HG02970 (cell line): ENCODE measurements around the gene THADA.
"Not testable (repeated sequence)": the region's sequence is repeated elsewhere in the genome, so short reads cannot be mapped to it uniquely, and the experiment has no call there.

Experiments used
- ATAC-seq: cut with Tn5 transposase; IDR thresholded peaks from one replicate; pipeline ENCODE4 v1.9.1; 2021; ENCODE audit warnings: mild to moderate bottlenecking, moderate library complexity, moderate number of reproducible peaks; ENCODE audit not compliant: unreplicated experiment, low FRiP score

The THADA gene

GRCh38 chr2:43605851-43606250 lies 10.0 kb upstream of the THADA start:
- ATAC-seq, result no peak

GRCh38 chr2:43605079-43605655 lies 9.3 kb upstream of the THADA start:
- no peak for ATAC-seq

- no peak for ATAC-seq
These were observed 8.8 kb upstream of the THADA start for GRCh38 chr2:43604674-43605073.

GRCh38 chr2:43600596-43600995 lies 4.8 kb upstream of the THADA start:
- ATAC-seq, result not testable (repeated sequence)

- no peak for ATAC-seq
These were observed 963 bp downstream of the THADA start for GRCh38 chr2:43594875-43595274.

- ATAC-seq, result no peak
These were observed 2.6 kb downstream of the THADA start for GRCh38 chr2:43593254-43593653.

GRCh38 chr2:43592443-43592842 lies 3.4 kb downstream of the THADA start:
- ATAC-seq, result no peak

- ATAC-seq, result no peak
These were observed 10.1 kb downstream of the THADA start for GRCh38 chr2:43585708-43586107.

GRCh38 chr2:43579275-43579981 lies 16.4 kb downstream of the THADA start:
- ATAC-seq, result no peak

GRCh38 chr2:43576981-43577892 lies 18.6 kb downstream of the THADA start:
- ATAC-seq, result no peak

- no peak for ATAC-seq
These were observed 23.6 kb downstream of the THADA start for GRCh38 chr2:43572244-43572643.

- no peak for ATAC-seq
These were observed 25.9 kb downstream of the THADA start for GRCh38 chr2:43569921-43570320.

- no peak for ATAC-seq
These were observed 27.6 kb downstream of the THADA start for GRCh38 chr2:43568228-43568627.

- no peak for ATAC-seq
These were observed 29.4 kb downstream of the THADA start for GRCh38 chr2:43566461-43566729.

- no peak for ATAC-seq
These were observed 32.2 kb downstream of the THADA start for GRCh38 chr2:43563679-43564078.

- ATAC-seq, result no peak
These were observed 35.6 kb downstream of the THADA start for GRCh38 chr2:43560231-43560547.

GRCh38 chr2:43559391-43560230 lies 36.2 kb downstream of the THADA start:
- no peak for ATAC-seq

- ATAC-seq, result no peak
These were observed 38.6 kb downstream of the THADA start for GRCh38 chr2:43557196-43557595.

GRCh38 chr2:43556256-43556655 lies 39.6 kb downstream of the THADA start:
- ATAC-seq, result no peak

- ATAC-seq, result no peak
These were observed 42.4 kb downstream of the THADA start for GRCh38 chr2:43553341-43553855.

- ATAC-seq, result no peak
These were observed 43.8 kb downstream of the THADA start for GRCh38 chr2:43551990-43552389.
